Neuronal stem cell (in vitro differentiated cells): ENCODE results near the gene BCDIN3D.
A peak's percentile ranks its signal among the peaks of the same experiment; 100 is the strongest.

Experiments
- DNase-seq: peaks from one replicate; pipeline ENCODE4 v3.0.0-alpha.2; 2013; ENCODE audit warnings: low spot score
- H2AFZ ChIP-seq: one replicate; pipeline ENCODE4 v1.6.1; 2013; ENCODE audit warnings: mild to moderate bottlenecking, low read length, inconsistent platforms
- H2AK5ac ChIP-seq: 2 replicates; pipeline ENCODE4 v1.6.1; 2013; ENCODE audit warnings: low read depth, mild to moderate bottlenecking, inconsistent platforms, low read length, moderate library complexity, mixed read lengths
- H2BK120ac ChIP-seq: 2 replicates; pipeline ENCODE4 v1.6.1; 2013; ENCODE audit warnings: low read depth, mild to moderate bottlenecking, inconsistent platforms, low read length, moderate library complexity, mixed read lengths
- H2BK12ac ChIP-seq: one replicate; pipeline ENCODE4 v1.6.1; 2013; ENCODE audit warnings: low read length, inconsistent platforms
- H2BK15ac ChIP-seq: 2 replicates; pipeline ENCODE4 v1.6.1; 2013; ENCODE audit warnings: mild to moderate bottlenecking, low read length, inconsistent platforms, mixed read lengths
- H2BK5ac ChIP-seq: one replicate; pipeline ENCODE4 v1.6.1; 2013; ENCODE audit warnings: inconsistent platforms, mild to moderate bottlenecking, low read length, moderate library complexity
- H3K14ac ChIP-seq: one replicate; pipeline ENCODE4 v1.6.1; 2013; ENCODE audit warnings: low read length, inconsistent platforms
- H3K18ac ChIP-seq: 2 replicates; pipeline ENCODE4 v1.6.1; 2013; ENCODE audit warnings: low read length, inconsistent platforms
- H3K23ac ChIP-seq: 2 replicates; pipeline ENCODE4 v1.6.1; 2013; ENCODE audit warnings: low read depth, mild to moderate bottlenecking, mixed read lengths, low read length, inconsistent platforms; ENCODE audit not compliant: poor library complexity
- H3K27ac ChIP-seq: replicated peaks from 3 replicates; pipeline ENCODE4 v1.5.1; 2013; ENCODE audit warnings: low read length, inconsistent platforms
- H3K27me3 ChIP-seq, 3 experiments: 2 replicates each; pipeline ENCODE4 v1.6.1; 2013; ENCODE audit warnings: low read length in 3 of 3, mild to moderate bottlenecking in 2 of 3, inconsistent platforms in 1 of 3, low read depth in 1 of 3, mixed read lengths in 1 of 3, moderate library complexity in 1 of 3; ENCODE audit not compliant: control insufficient read depth in 3 of 3, insufficient read depth in 3 of 3
- H3K36me3 ChIP-seq, 2 donors: replicated peaks in 1 of 2; 2 replicates each; pipeline ENCODE4 v1.6.1; 2013; ENCODE audit warnings: low read length in 2 of 2; ENCODE audit not compliant: control insufficient read depth in 2 of 2, insufficient read depth in 2 of 2
- H3K4ac ChIP-seq: 2 replicates; pipeline ENCODE4 v1.6.1; 2013; ENCODE audit warnings: inconsistent platforms, mild to moderate bottlenecking, low read length, moderate library complexity
- H3K4me1 ChIP-seq, 2 donors: 1 replicate in 1 of 2; 2 replicates in 1 of 2; pipeline ENCODE4 v1.6.1; 2013; ENCODE audit warnings: low read length in 2 of 2, low read depth in 1 of 2; ENCODE audit not compliant: control insufficient read depth in 2 of 2, insufficient read depth in 1 of 2
- H3K4me2 ChIP-seq: one replicate; pipeline ENCODE4 v1.6.1; 2013; ENCODE audit warnings: mild to moderate bottlenecking, low read length, inconsistent platforms; ENCODE audit not compliant: insufficient read depth, poor library complexity, severe bottlenecking
- H3K4me3 ChIP-seq, 2 donors: 2 replicates each; pipeline ENCODE4 v1.5.1; 2013; ENCODE audit warnings: low read length in 2 of 2, mild to moderate bottlenecking in 2 of 2, inconsistent platforms in 1 of 2, moderate library complexity in 1 of 2
- H3K79me1 ChIP-seq: one replicate; pipeline ENCODE4 v1.6.1; 2013; ENCODE audit warnings: low read depth, mild to moderate bottlenecking, inconsistent platforms, low read length, moderate library complexity
- H3K9ac ChIP-seq: one replicate; pipeline ENCODE4 v1.6.1; 2013; ENCODE audit warnings: mild to moderate bottlenecking, low read depth, low read length, inconsistent platforms; ENCODE audit not compliant: poor library complexity
- H3K9me3 ChIP-seq, 2 donors: replicated peaks in 1 of 2; 2 replicates each; pipeline versions ENCODE3 to v1.6.1; 2013; ENCODE audit warnings: low read length in 2 of 2, mild to moderate bottlenecking in 2 of 2, inconsistent platforms in 1 of 2, low read depth in 1 of 2, mixed read lengths in 1 of 2, moderate library complexity in 1 of 2; ENCODE audit not compliant: control insufficient read depth in 2 of 2, insufficient read depth in 1 of 2
- H4K8ac ChIP-seq: one replicate; pipeline ENCODE4 v1.6.1; 2013; ENCODE audit warnings: low read depth, mild to moderate bottlenecking, inconsistent platforms, low read length, moderate library complexity
- H4K91ac ChIP-seq: one replicate; pipeline ENCODE4 v1.6.1; 2013; ENCODE audit warnings: low read length, low read depth, mild to moderate bottlenecking, inconsistent platforms; ENCODE audit not compliant: poor library complexity
- WGBS, 2 donors: extraction: QIAGEN DNeasy Blood & Tissue Kit; methylation state at CpG; one replicate each; pipeline ENCODE4 v1.1.7; 2013; ENCODE audit warnings: missing lambda C conversion rate in 2 of 2, mixed read lengths in 1 of 2; ENCODE audit not compliant: insufficient read length in 2 of 2, insufficient replicate concordance in 1 of 2; ENCODE audit errors: extremely low coverage in 2 of 2; 5-methylcytosine and 5-hydroxymethylcytosine counted together

BCDIN3D gene

DNA sequence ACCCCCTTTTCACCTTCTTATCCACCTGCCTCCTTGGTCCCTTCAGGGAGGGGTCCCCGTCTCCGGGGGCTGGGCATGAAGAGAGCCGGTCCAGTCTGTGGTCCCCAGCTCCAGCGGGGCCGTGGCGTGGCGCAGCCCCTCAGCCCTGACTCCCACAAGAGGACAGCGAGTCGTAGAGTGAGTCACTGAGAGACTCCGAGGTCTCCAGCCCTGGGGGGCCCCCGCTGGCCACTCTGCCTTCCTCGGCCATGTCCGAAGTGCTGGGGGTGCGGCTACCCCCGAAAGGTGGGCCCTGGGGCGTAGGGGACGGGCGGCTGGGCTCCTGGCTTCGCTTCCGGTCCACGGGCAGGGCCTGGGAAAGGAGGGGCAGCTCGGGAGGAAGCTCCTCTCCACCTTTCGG is 51.2 kb downstream of the BCDIN3D start:
- H3K27ac ChIP-seq, result no peak overlapping the region
- H3K79me1 ChIP-seq, result no peaks in the 10 kb centered on the region
- no peak overlapping the region for H2BK12ac ChIP-seq
- peak overlapping the region; percentile 53 for H2BK5ac ChIP-seq
- no peak overlapping the region for H4K8ac ChIP-seq
- H2BK15ac ChIP-seq, result no peak overlapping the region
- peaks cover 0 to 11% of the 10 kb centered on the region in 2 donors for H3K4me1 ChIP-seq
- no peak overlapping the region for H4K91ac ChIP-seq
- H3K4ac ChIP-seq, result no peak overlapping the region
- no CpG with 5 or more reads among the region's 23 CpGs for WGBS, 2 donors
- no peak overlapping the region for H3K4me2 ChIP-seq
- peak overlapping the region; percentile 38 for H3K14ac ChIP-seq
- no peak overlapping the region for H2AK5ac ChIP-seq
- H2AFZ ChIP-seq, result no peak overlapping the region
- no peak for DNase-seq
- H3K27me3 ChIP-seq, result no peaks in the 10 kb centered on the region
- H3K36me3 ChIP-seq, result peaks cover 8 to 65% of the 10 kb centered on the region in 2 donors
- peak overlapping the region; percentile 43 for H3K23ac ChIP-seq
- no peak overlapping the region for H2BK120ac ChIP-seq
- H3K4me3 ChIP-seq, result no peak overlapping the region
- no peak overlapping the region for H3K9ac ChIP-seq
- no peak overlapping the region for H3K18ac ChIP-seq
- H3K9me3 ChIP-seq, result peaks cover 0 to 7% of the 10 kb centered on the region in 2 donors

- Histone ChIP-seq H2AFZ (no peak overlapping the region), H4K8ac (no peak overlapping the region), H3K4me2 (no peak overlapping the region), H3K4ac (no peak overlapping the region), H3K27me3 (no peaks in the 10 kb centered on the region), H2BK15ac (no peak overlapping the region), H3K9me3 (peaks cover 0 to 7% of the 10 kb centered on the region in 2 donors), H3K23ac (peak overlapping the region; percentile 43), H3K79me1 (no peaks in the 10 kb centered on the region), H2BK5ac (no peak overlapping the region), H3K4me1 (peaks cover 0 to 11% of the 10 kb centered on the region in 2 donors), H2BK120ac (no peak overlapping the region), H2AK5ac (no peak overlapping the region), H2BK12ac (no peak overlapping the region), H3K36me3 (peaks cover 5 to 57% of the 10 kb centered on the region in 2 donors), H3K4me3 (no peak overlapping the region), H4K91ac (no peak overlapping the region), H3K27ac (no peak overlapping the region), H3K9ac (no peak overlapping the region), H3K18ac (no peak overlapping the region), H3K14ac (no peak overlapping the region)
- WGBS, 2 donors, result no CpG with 5 or more reads among the region's 22 CpGs
- no peak for DNase-seq
These were observed 52.0 kb downstream of the BCDIN3D start for GRCh38 chr12:49790741-49791555.

GRCh38 chr12:49789992-49790391 is 52.9 kb downstream of the BCDIN3D start:
- no peaks in the 10 kb centered on the region for H3K79me1 ChIP-seq
- H3K14ac ChIP-seq, result no peak overlapping the region
- H2AFZ ChIP-seq, result no peak overlapping the region
- H3K36me3 ChIP-seq, result peaks cover 4 to 49% of the 10 kb centered on the region in 2 donors
- H2BK12ac ChIP-seq, result no peak overlapping the region
- no peak overlapping the region for H2BK5ac ChIP-seq
- H4K91ac ChIP-seq, result no peak overlapping the region
- no peak for DNase-seq
- H3K23ac ChIP-seq, result no peak overlapping the region
- no peak overlapping the region for H4K8ac ChIP-seq
- H3K27me3 ChIP-seq, result no peaks in the 10 kb centered on the region
- H3K4me3 ChIP-seq, result no peak overlapping the region
- no peak overlapping the region for H3K4me2 ChIP-seq
- peaks cover 0 to 7% of the 10 kb centered on the region in 2 donors for H3K9me3 ChIP-seq
- H3K9ac ChIP-seq, result no peak overlapping the region
- H3K4ac ChIP-seq, result no peak overlapping the region
- no peak overlapping the region for H2AK5ac ChIP-seq
- no peak overlapping the region for H2BK120ac ChIP-seq
- H3K27ac ChIP-seq, result no peak overlapping the region
- WGBS, 2 donors, result no CpG with 5 or more reads among the region's 3 CpGs
- peaks cover 0 to 11% of the 10 kb centered on the region in 2 donors for H3K4me1 ChIP-seq
- no peak overlapping the region for H3K18ac ChIP-seq
- no peak overlapping the region for H2BK15ac ChIP-seq

DNA sequence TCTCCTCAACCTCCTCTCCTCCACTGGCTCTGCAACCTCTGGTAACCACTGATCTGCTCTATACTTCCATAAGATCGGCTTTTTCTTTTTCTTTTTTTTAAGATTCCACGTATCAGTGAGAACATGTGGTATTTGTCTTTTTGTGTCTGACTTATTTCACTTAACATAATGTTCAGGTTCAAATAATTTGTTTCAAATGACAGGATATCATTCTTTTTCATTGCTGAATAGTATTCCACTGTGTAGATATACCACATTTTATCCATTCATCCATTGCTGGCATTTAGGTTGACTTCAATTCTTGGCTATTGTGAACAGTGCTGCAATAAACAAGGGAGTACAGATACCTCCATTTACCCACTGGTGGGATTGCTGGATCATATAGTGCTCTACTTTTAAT is 55.2 kb downstream of the BCDIN3D start:
- H3K27ac ChIP-seq, result no peak overlapping the region
- no peak overlapping the region for H2BK120ac ChIP-seq
- peaks cover 2 to 27% of the 10 kb centered on the region in 2 donors for H3K36me3 ChIP-seq
- H2AK5ac ChIP-seq, result no peak overlapping the region
- no peaks in the 10 kb centered on the region for H3K79me1 ChIP-seq
- no peak overlapping the region for H4K91ac ChIP-seq
- no peak overlapping the region for H3K14ac ChIP-seq
- H3K4ac ChIP-seq, result no peak overlapping the region
- H2BK5ac ChIP-seq, result no peak overlapping the region
- H3K27me3 ChIP-seq, result no peaks in the 10 kb centered on the region
- H2BK15ac ChIP-seq, result no peak overlapping the region
- peaks cover 0 to 7% of the 10 kb centered on the region in 2 donors for H3K9me3 ChIP-seq
- H3K4me2 ChIP-seq, result no peak overlapping the region
- WGBS, 2 donors, result no CpG with 5 or more reads among the region's 2 CpGs
- H3K9ac ChIP-seq, result no peak overlapping the region
- H4K8ac ChIP-seq, result no peak overlapping the region
- H3K18ac ChIP-seq, result no peak overlapping the region
- peaks cover 0 to 20% of the 10 kb centered on the region in 2 donors for H3K4me1 ChIP-seq
- no peak overlapping the region for H3K4me3 ChIP-seq
- no peak overlapping the region for H2BK12ac ChIP-seq
- H3K23ac ChIP-seq, result no peak overlapping the region
- no peak overlapping the region for H2AFZ ChIP-seq
- no peak for DNase-seq
